HL-60 (cell line): ENCODE measurements around the gene ZBTB7C.

Source experiments
- POLR2AphosphoS5 ChIP-seq: IDR thresholded peaks from 2 replicates; pipeline ENCODE4 v1.6.1; 2012; ENCODE audit warnings: low read depth
- TF ChIP-seq, protein P1 (sequence below): IDR thresholded peaks from one replicate; pipeline ENCODE4 v1.5.1; 2011; ENCODE audit warnings: low read length, control low read depth, inconsistent platforms; ENCODE audit not compliant: insufficient read depth

DNA sequence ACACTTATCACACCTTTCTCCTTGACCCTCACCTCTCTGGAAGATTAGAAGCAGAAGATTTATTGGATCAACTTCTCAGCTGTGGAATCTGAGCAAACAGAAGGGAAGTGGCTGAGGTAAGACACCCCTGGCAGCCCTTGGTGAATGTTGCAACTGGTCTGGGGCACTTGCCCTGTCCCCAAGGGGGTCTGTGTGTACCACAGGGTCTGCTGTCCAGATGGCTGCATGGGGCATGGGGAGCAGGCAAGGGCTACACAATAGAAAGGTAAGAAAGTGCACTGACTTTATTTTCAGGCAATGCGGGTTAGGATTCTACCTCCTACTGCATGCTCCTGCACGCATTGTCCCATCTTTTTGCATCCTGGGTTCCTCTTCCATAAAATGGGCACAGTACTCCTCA, 240.3 kb downstream of the ZBTB7C start:
- TF ChIP-seq, protein P1, sequence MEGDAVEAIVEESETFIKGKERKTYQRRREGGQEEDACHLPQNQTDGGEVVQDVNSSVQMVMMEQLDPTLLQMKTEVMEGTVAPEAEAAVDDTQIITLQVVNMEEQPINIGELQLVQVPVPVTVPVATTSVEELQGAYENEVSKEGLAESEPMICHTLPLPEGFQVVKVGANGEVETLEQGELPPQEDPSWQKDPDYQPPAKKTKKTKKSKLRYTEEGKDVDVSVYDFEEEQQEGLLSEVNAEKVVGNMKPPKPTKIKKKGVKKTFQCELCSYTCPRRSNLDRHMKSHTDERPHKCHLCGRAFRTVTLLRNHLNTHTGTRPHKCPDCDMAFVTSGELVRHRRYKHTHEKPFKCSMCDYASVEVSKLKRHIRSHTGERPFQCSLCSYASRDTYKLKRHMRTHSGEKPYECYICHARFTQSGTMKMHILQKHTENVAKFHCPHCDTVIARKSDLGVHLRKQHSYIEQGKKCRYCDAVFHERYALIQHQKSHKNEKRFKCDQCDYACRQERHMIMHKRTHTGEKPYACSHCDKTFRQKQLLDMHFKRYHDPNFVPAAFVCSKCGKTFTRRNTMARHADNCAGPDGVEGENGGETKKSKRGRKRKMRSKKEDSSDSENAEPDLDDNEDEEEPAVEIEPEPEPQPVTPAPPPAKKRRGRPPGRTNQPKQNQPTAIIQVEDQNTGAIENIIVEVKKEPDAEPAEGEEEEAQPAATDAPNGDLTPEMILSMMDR = no peak
- no peak for TF ChIP-seq POLR2AphosphoS5
